ENCODE measurements around the gene TNFRSF18.

DNA sequence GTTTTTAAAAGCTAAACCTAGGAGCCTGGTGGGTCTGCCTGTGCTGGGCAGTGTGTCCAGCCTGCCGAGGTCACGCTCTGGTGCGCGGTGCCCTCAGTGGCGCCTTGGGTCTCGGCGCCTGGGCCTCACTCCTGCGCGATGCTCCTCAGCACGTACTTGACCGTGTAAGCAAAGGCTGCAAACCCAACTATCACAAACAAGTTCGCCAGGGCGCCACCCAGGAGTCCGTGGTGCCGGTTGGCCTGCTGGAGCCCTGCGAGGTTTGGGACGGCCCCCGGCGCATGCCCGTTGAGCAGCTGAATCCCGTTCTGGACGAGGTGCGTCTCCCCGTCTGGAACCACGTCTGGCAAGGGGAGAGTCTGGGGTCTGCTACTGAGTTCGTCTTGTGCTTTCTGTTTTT, 48.7 kb upstream of the TNFRSF18 start:
- TF ChIP-seq, protein P1, sequence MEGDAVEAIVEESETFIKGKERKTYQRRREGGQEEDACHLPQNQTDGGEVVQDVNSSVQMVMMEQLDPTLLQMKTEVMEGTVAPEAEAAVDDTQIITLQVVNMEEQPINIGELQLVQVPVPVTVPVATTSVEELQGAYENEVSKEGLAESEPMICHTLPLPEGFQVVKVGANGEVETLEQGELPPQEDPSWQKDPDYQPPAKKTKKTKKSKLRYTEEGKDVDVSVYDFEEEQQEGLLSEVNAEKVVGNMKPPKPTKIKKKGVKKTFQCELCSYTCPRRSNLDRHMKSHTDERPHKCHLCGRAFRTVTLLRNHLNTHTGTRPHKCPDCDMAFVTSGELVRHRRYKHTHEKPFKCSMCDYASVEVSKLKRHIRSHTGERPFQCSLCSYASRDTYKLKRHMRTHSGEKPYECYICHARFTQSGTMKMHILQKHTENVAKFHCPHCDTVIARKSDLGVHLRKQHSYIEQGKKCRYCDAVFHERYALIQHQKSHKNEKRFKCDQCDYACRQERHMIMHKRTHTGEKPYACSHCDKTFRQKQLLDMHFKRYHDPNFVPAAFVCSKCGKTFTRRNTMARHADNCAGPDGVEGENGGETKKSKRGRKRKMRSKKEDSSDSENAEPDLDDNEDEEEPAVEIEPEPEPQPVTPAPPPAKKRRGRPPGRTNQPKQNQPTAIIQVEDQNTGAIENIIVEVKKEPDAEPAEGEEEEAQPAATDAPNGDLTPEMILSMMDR (IDR thresholded peaks at IDR 0.05): no peak
- TF ChIP-seq POLR2A (IDR thresholded peaks at IDR 0.05): no peak

Data from prostate gland (tissue), 2 donors.